ENCODE data around the gene EYS.
"Not testable (repeated sequence)": the region's sequence is repeated elsewhere in the genome, so short reads cannot be mapped to it uniquely, and the experiment has no call there.

Gene EYS

GRCh38 chr6:65637289-65638046 is 69.6 kb downstream of the EYS start:
- DNase-seq: no peak

- no peak for DNase-seq
Observed at GRCh38 chr6:65633501-65633900, 73.5 kb downstream of the EYS start.

DNA sequence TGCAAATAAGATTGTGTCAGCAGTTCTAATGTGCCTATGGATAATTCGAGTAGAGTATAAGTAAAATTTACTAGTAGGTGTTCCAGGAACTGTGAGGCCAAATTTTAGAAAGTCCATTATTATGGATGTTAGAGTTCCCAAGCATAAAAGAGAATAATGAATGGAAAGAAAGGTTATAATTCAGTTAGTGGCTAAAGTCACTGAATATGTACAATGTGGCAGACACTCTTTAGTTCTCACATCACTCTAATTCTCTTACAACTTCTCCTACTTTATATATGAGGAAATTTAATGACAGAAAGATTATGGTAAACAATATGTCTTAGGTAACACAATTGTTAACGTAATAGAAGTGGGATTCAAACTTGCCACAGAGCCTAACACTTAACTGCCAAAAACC is 75.3 kb downstream of the EYS start:
- no peak for DNase-seq

DNA sequence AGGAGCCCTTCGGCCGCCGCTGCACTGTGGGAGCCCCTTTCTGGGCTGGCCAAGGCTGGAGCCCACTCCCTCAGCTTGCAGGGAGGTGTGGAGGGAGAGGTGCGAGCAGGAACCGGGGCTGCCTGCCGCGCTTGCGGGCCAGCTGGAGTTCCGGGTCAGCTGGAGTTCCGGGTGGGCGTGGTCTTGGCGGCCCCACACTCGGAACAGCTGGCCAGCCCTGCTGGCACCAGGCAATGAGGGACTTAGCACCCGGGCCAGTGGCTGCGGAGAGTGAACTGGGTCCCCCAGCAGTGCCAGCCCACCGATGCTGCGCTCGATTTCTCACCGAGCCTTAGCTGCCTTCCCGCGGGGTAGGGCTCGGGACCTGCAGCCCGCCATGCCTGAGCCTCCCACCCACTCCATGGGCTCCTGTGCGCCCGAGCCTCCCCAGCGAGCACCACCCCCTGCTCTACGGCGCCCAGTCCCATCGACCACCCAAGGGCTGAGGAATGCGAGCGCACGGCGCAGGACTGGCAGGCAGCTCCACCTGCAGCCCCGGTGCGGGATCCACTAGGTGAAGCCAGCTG is 79.5 kb downstream of the EYS start:
- DNase-seq: not testable (repeated sequence)

DNA sequence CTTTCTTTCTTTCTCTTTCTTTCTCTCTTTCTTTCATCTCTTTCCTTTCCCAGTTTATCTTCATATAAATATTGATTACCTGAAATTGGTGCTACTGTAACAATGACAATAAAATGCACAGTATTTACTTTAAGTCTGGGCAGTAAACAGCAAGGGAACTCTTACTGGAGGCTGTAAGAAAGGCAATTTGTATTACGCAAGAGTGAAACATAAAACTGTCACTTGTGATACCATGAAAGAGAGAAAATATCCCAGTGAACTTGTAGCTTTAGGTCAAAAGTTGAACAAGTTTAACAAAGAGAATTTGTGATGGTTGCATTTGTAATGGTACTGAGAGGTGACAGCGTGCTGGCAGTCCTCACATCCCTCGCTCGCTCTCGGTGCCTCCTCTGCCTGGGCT is 80.0 kb downstream of the EYS start:
- DNase-seq: no peak

- DNase-seq: no peak
Observed at GRCh38 chr6:65623566-65623965, 83.5 kb downstream of the EYS start.

- DNase-seq: no peak
Observed at GRCh38 chr6:65610746-65611145, 96.3 kb downstream of the EYS start.

GRCh38 chr6:65595540-65595939 is 111.5 kb downstream of the EYS start:
- no peak for DNase-seq

DNA sequence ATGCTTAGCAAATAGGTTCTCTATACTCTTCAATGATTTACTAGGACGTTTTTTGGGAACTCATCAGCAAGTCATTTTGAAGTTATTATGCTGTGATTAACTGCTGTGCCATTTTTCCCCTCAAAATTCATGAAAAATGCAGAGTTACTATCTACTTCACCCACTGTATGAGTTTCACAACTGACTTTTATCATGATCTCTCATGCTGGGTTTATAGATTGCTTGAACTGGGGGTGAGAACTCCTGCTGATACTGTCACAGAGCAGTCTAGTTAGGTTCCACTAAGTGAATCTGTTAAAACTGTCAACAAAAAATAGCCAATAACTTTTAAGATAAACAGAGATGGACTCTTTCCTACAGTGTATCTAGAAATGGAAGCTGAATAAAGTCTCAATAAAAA is 136.7 kb downstream of the EYS start:
- no peak for DNase-seq

DNA sequence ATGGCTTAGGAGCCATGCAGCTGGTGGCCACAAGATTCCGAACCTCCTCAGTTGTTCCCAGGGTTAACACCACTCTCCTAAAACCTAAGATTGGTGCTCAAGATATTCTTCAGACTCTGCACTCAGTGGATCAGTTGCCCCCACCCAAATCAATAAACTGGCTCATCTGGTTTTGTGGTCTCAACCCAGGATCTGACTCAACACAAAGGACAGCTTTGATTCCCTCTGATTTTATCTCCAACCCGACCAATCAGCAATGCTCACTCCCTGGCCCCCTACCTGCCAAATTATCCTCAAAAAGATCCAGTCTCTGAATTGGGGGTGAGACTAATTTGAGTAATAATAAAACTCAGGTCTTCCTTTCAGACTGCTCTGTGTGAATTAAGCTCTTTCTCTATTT is 137.5 kb downstream of the EYS start:
- no peak for DNase-seq

GRCh38 chr6:65569056-65569455 is 138.0 kb downstream of the EYS start:
- not testable (repeated sequence) for DNase-seq

DNA sequence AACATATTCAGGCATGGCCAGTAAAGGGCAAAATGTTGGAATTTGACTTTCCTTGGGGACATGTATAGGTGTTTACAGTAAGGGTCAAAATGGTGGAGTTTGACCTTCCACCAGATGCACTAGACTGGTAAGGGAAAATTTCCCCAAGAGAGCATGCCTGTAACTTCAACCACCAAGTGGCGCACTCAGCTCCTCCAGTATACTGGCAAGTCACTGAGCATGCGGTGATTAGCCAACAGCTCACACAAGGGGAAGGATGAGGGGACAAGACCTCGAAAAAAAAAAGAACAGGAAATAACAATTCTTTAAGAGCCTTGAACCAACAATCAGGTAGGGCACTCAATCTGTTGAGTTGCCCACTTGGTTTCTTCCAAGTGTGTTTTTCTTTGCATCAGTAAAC is 140.9 kb downstream of the EYS start:
- no peak for DNase-seq

DNA sequence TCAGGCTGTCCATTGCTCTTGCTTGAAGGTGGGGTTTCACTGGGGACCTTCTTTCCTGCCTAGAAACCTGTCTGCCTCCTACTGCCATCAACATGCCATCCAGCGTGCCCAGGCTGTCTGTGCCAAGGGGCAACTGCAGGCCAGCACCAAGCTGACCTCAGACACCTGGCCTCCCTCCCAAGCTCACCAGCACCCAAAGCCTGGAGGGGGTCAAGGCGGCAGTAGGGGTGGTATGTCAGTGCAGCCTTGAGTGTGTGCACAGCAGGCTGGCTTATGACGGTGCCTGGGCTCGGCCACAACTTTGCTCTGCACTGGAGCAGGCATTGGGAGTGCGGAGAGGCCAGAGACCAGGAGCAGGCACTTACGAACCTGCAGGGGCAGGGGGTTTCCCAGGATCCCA is 149.0 kb downstream of the EYS start:
- no peak for DNase-seq

DNA sequence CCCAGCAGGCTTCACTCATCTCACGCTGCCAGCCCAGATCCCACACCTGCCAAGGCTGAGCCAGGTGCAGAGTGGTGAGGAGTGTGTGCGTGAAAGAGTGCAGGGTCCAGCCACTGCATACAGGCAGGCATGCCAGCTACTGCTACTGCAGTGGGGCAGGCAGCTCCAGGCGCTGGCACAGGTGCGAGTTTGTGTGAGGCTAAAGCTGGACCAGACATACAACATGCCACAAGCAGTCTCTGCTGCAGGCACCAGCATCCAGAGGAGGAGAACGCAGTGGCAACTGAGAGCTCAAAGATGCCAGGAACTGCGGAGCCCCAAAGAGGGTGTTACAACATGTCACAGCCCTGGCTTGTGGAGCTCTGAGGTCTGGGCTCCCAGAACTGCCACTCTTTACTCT is 149.8 kb downstream of the EYS start:
- DNase-seq: no peak

- no peak for DNase-seq
Observed at GRCh38 chr6:65546894-65547293, 160.1 kb downstream of the EYS start.

DNA sequence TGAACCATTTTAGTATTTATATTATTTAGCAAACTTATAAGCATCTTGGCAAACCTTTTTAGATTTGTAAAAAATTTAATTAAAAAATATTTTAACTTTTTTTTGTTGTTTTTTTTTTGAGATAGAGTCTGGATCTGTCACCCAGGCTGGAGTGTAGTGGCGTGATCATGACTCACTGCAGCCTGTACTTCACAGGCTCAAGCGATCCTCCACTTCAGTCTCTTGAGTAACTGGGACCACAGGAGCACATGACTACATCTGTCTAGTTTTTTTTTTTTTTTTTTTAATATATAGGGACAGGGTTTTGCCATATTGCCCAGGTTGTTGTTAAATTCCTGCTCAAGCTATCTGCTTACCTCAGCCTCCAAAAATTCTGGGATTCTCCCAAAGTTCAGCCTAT is 161.1 kb downstream of the EYS start:
- no peak for DNase-seq

- DNase-seq: no peak
Observed at GRCh38 chr6:65538644-65539043, 168.4 kb downstream of the EYS start.

- DNase-seq: no peak
Observed at GRCh38 chr6:65537600-65537999, 169.4 kb downstream of the EYS start.

DNA sequence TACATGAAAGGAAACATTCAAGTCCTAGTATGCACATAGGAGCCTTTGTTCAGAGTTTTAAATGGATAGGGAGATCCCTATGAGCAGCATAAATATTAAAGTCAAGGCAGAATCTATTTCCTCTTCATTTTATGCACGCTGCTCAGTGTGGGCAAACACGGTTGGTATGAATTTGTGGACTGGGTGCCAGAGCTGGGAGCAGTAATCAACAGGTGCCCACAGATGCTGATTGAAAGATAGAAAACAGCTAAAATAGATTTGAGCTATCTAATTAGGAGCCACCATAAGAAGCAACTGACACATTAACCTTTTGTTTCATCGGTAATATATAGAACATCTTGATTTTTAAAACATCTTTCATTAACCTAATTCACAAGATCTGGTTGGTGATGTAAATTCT is 175.5 kb downstream of the EYS start:
- DNase-seq: no peak

DNA sequence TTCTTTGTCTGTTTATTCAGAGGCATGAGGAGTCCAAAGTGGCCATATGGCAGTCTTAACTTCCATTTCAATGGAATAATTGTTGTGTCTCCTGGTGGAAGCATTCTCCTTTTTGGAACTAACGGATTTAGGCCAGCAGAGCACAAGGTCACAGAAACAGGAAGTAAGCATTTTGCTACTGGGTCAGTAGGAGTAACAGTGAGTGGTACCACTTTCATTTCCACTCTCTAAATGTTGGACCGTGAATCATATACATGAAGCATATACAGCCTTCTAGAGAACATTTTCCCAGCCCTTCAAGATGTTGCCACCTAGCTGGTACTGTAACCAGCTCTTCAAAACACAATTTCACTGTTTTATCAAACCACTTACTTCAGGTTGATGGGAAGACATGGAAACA is 182.8 kb downstream of the EYS start:
- no peak for DNase-seq

- DNase-seq: no peak
Observed at GRCh38 chr6:65505736-65506135, 201.3 kb downstream of the EYS start.

DNA sequence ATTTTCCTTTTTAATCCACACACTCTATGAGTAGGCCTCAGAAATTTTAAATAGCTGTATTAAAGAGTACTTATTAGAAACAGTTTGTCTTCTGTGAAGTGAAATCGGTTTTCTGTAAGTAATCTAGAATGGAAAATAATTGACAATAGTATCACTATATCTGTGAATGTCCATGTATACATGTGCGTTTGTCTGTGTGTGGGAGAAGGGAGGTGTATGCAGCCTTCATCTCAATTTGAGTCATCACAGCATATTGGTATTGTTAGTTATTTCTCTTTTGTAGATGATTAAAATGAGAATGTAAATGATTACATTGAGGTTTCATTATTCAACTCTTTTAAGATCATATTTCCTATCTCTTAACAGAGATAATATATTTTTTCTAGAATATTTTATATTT is 206.0 kb downstream of the EYS start:
- no peak for DNase-seq

GRCh38 chr6:65483652-65484051 is 223.4 kb downstream of the EYS start:
- not testable (repeated sequence) for DNase-seq

DNA sequence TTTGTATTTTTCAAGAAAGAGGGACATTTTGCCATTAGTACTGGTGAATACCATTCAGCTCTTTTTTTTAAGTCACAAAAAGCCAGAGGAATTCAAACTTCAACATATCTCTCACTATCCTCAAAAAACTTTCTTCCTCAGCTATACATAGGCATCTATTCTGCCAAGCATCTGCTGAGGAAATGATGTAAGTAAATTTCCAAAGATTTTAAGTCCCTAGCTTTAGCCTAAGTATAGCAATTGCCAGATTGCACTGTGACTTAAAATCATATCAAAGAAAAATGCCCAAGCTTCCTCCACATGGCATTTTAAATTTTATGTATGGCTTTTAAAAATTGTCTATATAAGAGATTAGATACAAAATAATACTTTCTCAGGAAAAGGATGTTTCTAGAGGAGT is 237.4 kb downstream of the EYS start:
- DNase-seq: no peak
